Gastroesophageal sphincter (tissue), 4 donors: Measurements from ENCODE around the gene ITK. TPM values are rescaled to one million over a fixed set of nuclear protein-coding genes. Genes with fewer than 3 reads are reported as not detected.

Source experiments
- ATAC-seq: fragments of 150-250 bp; one replicate; pipeline ENCODE4 v1.9.1; 2016; ENCODE audit warnings: mild to moderate bottlenecking, moderate library complexity
- H3K27ac ChIP-seq, 4 donors: fragments of 200-600 bp; sonication (generic) in 3 of 4; 1 replicate in 3 of 4; 2 replicates in 1 of 4; pipeline ENCODE4 v1.5.1; 2016 to 2019
- H3K27me3 ChIP-seq: fragments of 200-600 bp; sonication (generic); one replicate; pipeline ENCODE4 v1.5.1; 2019
- H3K36me3 ChIP-seq, 2 donors: fragments of 200-600 bp; sonication (generic); one replicate each; pipeline ENCODE4 v1.5.1; 2019; ENCODE audit warnings: control low read depth in 1 of 2
- H3K4me1 ChIP-seq, 3 donors: fragments of 200-600 bp; sonication (generic); 1 replicate in 2 of 3; 2 replicates in 1 of 3; pipeline ENCODE4 v1.5.1; 2016 to 2019; ENCODE audit warnings: control low read depth in 2 of 3
- H3K4me3 ChIP-seq, 2 donors: fragments of 200-600 bp; sonication (generic); one replicate each; pipeline ENCODE4 v1.5.1; 2019; ENCODE audit warnings: mild to moderate bottlenecking in 1 of 2, moderate library complexity in 1 of 2
- H3K9me3 ChIP-seq, 3 donors: fragments of 200-600 bp; sonication (generic); one replicate each; pipeline ENCODE4 v1.5.1; 2017 to 2019; ENCODE audit warnings: control low read depth in 2 of 3
- EP300 ChIP-seq: sonication (generic); formaldehyde crosslinking; IDR thresholded peaks from one replicate; pipeline ENCODE4 v1.6.1; 2017; ENCODE audit warnings: antibody characterized with exemption, mild to moderate bottlenecking
- POLR2A ChIP-seq, 2 donors: fragments of 450-650 bp; IDR thresholded peaks; one replicate each; pipeline ENCODE4 v1.6.1; 2017; ENCODE audit warnings: antibody characterized with exemption in 2 of 2, mild to moderate bottlenecking in 2 of 2, moderate library complexity in 1 of 2
- POLR2AphosphoS5 ChIP-seq: sonication (generic); formaldehyde crosslinking; IDR thresholded peaks from one replicate; pipeline ENCODE4 v1.6.1; 2017; ENCODE audit warnings: antibody characterized with exemption
- whole genome bisulfite sequencing, 2 donors: methylation state at CpG; one replicate each; pipeline ENCODE4 v1.1.5; 2018; ENCODE audit warnings: low coverage in 1 of 2; 5-methylcytosine and 5-hydroxymethylcytosine counted together
- total RNA-seq, 4 donors: library from RNA; depleted of rRNA; stranded (reverse); fragments of >200 nt; gene quantifications; one replicate each; pipeline ENCODE4 v1.1.0, GENCODE V29; 2016
- TF ChIP-seq, protein P1 (sequence below), 4 experiments: fragments of 200-600 bp in 2 of 4; fragments of 450-650 bp in 2 of 4; sonication (generic) in 1 of 4; IDR thresholded peaks; one replicate each; pipeline ENCODE4 v1.5.1; 2017 to 2019; ENCODE audit warnings: antibody characterized with exemption in 4 of 4, mild to moderate bottlenecking in 2 of 4, moderate library complexity in 2 of 4

Gene ITK
- total RNA-seq, 4 donors from 2014 or later, result 0.52 to 3.1 (median 1.8) TPM

DNA sequence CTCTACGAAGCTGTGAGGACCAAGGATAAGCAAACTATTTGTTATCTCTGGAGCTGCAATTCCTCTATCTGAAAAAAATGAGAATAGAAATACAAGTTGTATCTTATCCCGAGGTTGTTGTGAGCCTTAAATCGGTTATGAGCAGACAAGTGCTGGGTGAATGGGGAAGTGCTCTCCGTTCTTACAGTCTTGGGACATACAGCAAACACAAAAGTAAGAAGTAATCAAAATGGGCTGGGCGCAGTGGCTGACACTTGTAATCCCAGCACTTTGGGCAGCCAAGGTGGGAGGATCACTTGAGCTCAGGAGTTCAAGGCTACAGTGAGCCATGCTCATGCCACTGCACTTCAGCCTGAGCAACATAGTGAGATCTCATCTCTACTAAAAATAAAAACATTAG lies 31.7 kb downstream of the ITK start:
- no peaks in the 10 kb centered on the region for H3K27me3 ChIP-seq
- ATAC-seq, result no peak
- TF ChIP-seq, protein P1, sequence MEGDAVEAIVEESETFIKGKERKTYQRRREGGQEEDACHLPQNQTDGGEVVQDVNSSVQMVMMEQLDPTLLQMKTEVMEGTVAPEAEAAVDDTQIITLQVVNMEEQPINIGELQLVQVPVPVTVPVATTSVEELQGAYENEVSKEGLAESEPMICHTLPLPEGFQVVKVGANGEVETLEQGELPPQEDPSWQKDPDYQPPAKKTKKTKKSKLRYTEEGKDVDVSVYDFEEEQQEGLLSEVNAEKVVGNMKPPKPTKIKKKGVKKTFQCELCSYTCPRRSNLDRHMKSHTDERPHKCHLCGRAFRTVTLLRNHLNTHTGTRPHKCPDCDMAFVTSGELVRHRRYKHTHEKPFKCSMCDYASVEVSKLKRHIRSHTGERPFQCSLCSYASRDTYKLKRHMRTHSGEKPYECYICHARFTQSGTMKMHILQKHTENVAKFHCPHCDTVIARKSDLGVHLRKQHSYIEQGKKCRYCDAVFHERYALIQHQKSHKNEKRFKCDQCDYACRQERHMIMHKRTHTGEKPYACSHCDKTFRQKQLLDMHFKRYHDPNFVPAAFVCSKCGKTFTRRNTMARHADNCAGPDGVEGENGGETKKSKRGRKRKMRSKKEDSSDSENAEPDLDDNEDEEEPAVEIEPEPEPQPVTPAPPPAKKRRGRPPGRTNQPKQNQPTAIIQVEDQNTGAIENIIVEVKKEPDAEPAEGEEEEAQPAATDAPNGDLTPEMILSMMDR (IDR thresholded peaks at IDR 0.05), result no peak
- TF ChIP-seq POLR2AphosphoS5 (no peak), POLR2A (IDR thresholded peaks at IDR 0.05) (no peak), EP300 (no peak)
- no peaks in the 10 kb centered on the region for H3K36me3 ChIP-seq
- H3K4me1 ChIP-seq, result no peaks in the 10 kb centered on the region
- no peaks in the 10 kb centered on the region for H3K9me3 ChIP-seq
- WGBS, 2 donors, result 86 to 94% methylated on average over 4 to 5 of the region's 5 CpGs
- H3K27ac ChIP-seq, result no peak overlapping the region
- H3K4me3 ChIP-seq, result no peak overlapping the region

DNA sequence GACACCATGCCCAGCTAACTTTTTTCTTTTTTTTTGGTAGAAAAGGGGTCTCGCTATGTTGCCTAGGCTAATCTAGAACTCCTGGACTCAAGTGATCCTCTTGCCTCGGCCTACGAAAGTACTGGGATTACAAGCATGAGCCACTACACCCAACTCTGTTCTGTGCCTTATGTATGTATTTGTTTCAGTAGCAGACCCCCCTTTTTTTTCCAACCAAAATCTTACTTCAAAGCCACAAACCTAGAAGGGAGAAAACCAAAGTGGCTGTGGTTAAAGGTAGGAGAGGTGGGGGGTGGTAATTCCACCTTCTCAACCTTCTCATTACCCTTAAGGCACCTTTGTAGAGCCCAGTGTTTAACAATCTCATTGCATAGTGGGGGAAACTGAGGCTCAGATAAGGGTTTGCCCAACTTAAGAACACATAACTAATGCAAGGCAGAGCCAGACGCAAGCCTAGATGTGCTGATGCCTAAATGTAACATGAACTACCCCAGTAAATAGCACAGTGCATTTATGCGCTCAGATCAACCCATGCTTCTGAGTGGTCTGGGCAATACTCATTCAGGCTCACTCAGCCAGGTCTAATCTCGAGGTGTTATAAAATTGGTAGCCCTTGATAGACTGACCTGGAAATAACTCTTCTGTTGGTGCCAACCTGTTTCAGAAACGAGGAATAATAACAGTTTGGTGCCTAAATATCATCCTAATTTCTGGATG lies 33.0 kb downstream of the ITK start:
- H3K4me1 ChIP-seq, result no peaks in the 10 kb centered on the region
- H3K27me3 ChIP-seq, result no peaks in the 10 kb centered on the region
- 88 to 90% methylated on average over 6 to 7 of the region's 7 CpGs for WGBS, 2 donors
- no peak overlapping the region for H3K27ac ChIP-seq
- H3K36me3 ChIP-seq, result no peaks in the 10 kb centered on the region
- no peaks in the 10 kb centered on the region for H3K9me3 ChIP-seq
- no peak for ATAC-seq
- H3K4me3 ChIP-seq, result no peak overlapping the region
- TF ChIP-seq POLR2A (IDR thresholded peaks at IDR 0.05) (no peak), POLR2AphosphoS5 (no peak), EP300 (no peak)
- TF ChIP-seq, protein P1 (IDR thresholded peaks at IDR 0.05), result no peak

DNA sequence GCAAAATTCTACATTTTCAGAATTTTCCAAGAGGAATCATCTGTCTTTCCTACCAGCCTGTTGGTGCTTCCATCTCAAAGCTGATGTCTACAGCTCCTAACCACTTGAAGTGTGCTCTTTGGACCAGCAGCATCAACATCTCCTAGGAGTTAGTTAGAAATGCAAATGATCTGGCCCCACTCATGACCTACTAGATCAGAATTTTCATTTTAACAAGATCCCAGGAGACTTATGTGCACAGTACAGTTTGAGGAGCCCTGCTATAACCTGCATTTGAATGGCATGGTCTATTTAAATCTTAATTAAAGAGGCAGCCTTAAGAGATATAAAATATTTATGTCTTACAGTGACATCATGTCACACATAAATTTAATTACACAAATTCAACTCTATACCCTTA lies 33.8 kb downstream of the ITK start:
- H3K27ac ChIP-seq, result no peak overlapping the region
- H3K4me1 ChIP-seq, result peaks cover 0 to 4% (median 0%) of the 10 kb centered on the region in 3 donors
- TF ChIP-seq EP300 (no peak), POLR2AphosphoS5 (no peak), POLR2A (IDR thresholded peaks at IDR 0.05) (no peak)
- TF ChIP-seq, protein P1 (IDR thresholded peaks at IDR 0.05), result no peak
- H3K36me3 ChIP-seq, result no peaks in the 10 kb centered on the region
- H3K9me3 ChIP-seq, result no peaks in the 10 kb centered on the region
- no peaks in the 10 kb centered on the region for H3K27me3 ChIP-seq
- H3K4me3 ChIP-seq, result no peak overlapping the region
- ATAC-seq, result no peak

DNA sequence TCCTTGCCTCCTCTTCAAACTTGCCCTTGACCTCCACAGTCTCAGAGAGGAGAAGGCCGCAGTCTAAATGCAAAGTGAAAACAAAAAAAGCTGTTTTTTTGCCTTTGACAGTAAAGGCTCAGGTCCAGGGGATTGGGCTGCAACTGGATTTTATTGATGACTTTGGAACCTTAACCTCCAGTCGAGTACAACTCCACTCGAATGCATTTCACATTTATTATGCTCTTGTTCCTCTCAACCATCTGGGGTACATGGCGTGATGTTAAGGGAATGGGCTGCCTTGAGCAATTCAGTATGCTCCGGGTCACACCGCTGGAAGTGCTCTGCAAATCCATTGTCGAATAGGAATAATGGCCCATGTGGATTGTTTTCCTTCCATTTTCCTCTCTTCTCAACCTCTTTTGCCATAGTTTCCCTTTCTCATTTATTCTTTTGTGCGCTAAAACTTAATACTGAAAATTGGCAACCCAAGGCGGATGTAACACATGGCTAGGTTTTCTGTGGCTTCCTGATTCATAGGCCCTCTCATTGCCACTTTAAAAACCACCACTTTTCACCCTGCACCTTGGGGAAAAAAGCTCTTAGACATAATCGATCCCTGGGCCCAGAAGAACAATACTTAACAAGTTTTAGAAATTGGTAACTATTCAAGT lies 34.3 kb downstream of the ITK start:
- Histone ChIP-seq H3K27me3 (no peaks in the 10 kb centered on the region), H3K4me1 (peaks cover 0 to 9% (median 0%) of the 10 kb centered on the region in 3 donors), H3K4me3 (no peak overlapping the region), H3K36me3 (no peaks in the 10 kb centered on the region), H3K27ac (no peak overlapping the region), H3K9me3 (no peaks in the 10 kb centered on the region)
- TF ChIP-seq, protein P1 (IDR thresholded peaks at IDR 0.05), result no peak
- TF ChIP-seq POLR2A (IDR thresholded peaks at IDR 0.05) (no peak), EP300 (no peak), POLR2AphosphoS5 (no peak)
- WGBS, 2 donors, result 83 to 86% methylated on average over 9 to 10 of the region's 10 CpGs
- no peak for ATAC-seq
